PFSK-1 (cell line): ENCODE measurements around the gene TMIGD1.

Source experiments
- FOXP2 ChIP-seq: optimal IDR thresholded peaks from 2 replicates; pipeline ENCODE3; 2011; ENCODE audit warnings: borderline replicate concordance, control low read depth, inconsistent platforms; ENCODE audit not compliant: insufficient read depth; ENCODE audit errors: extremely low read length, extremely low read depth
- POLR2AphosphoS5 ChIP-seq: IDR thresholded peaks from 2 replicates; pipeline ENCODE4 v1.6.1; 2012; ENCODE audit warnings: low read depth, mild to moderate bottlenecking, control low read depth, low read length, moderate library complexity
- REST ChIP-seq, 2 experiments: IDR thresholded peaks; 2 replicates each; pipeline versions ENCODE4 v1.6.1 to v1.8.0; 2011 to 2012; ENCODE audit warnings: low read depth in 2 of 2, low read length in 2 of 2, control low read depth in 1 of 2, inconsistent platforms in 1 of 2, mild to moderate bottlenecking in 1 of 2, moderate library complexity in 1 of 2; ENCODE audit not compliant: insufficient read depth in 1 of 2
- SIN3A ChIP-seq: IDR thresholded peaks from 2 replicates; pipeline ENCODE4 v1.6.1; 2012; ENCODE audit warnings: mild to moderate bottlenecking, low read length, moderate library complexity, borderline replicate concordance; ENCODE audit not compliant: insufficient read depth
- TAF1 ChIP-seq: IDR thresholded peaks from 2 replicates; pipeline ENCODE4 v1.6.1; 2012; ENCODE audit warnings: low read length, control low read depth, borderline replicate concordance; ENCODE audit not compliant: insufficient read depth

The TMIGD1 gene

GRCh38 chr17:30344283-30345088, 10.6 kb upstream of the TMIGD1 start:
- TF ChIP-seq TAF1 = no peak

DNA sequence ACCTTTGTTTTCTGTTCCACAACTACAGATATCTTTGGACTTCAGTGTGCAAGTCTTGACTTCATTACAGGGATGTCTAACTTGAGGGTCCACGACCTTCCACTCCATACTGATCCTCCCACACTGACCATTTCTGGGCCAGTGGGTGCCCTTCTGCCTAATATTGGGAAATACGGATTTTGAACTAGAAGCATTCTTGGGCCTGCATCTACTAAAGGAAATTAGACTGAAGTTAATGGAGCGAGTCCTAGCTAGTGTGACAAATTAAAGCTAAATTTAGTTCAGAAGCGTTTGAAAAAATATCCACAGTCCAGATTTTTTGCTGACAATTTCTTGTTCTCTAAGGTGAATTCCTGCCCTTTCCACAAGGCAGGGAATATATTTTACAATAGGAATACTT, 9.9 kb upstream of the TMIGD1 start:
- TF ChIP-seq FOXP2 = no peak
- no peak for TF ChIP-seq TAF1
- no peak for TF ChIP-seq REST (IDR thresholded peaks at IDR 0.05; ENCODE audit: insufficient read depth in 1 of 2, low read depth in 2 of 2, low read length in 2 of 2)
- no peak for TF ChIP-seq POLR2AphosphoS5

GRCh38 chr17:30341703-30342249, 7.9 kb upstream of the TMIGD1 start:
- TF ChIP-seq REST (IDR thresholded peaks at IDR 0.05; ENCODE audit: insufficient read depth in 1 of 2, low read depth in 2 of 2, low read length in 2 of 2) = no peak
- no peak for TF ChIP-seq FOXP2
- TF ChIP-seq SIN3A = no peak
- TF ChIP-seq POLR2AphosphoS5 = no peak
- no peak for TF ChIP-seq TAF1

- no peak for TF ChIP-seq POLR2AphosphoS5
- TF ChIP-seq FOXP2 = no peak
Measured at GRCh38 chr17:30340801-30341356, 7.0 kb upstream of the TMIGD1 start.

DNA sequence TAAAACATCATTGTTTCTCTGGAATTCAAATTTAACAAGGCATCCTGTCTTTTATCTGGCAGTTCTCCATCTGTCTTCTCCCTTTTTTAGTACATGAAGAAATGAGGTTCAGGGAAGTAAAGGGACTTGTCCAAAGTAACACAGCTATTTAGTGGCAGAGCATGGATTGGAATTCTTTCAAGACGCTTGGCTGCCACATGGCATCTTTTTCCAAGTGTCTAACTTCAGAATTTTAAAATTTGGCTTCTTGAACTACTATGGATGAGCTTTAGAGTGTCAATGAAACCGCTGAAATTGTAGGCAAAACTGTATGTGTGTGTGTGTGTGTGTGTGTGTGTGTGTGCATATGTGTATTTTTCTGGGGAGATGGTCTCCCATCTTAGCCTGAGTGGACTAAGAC, 5.2 kb upstream of the TMIGD1 start:
- TF ChIP-seq TAF1 (no peak), SIN3A (no peak), FOXP2 (no peak), REST (IDR thresholded peaks at IDR 0.05; ENCODE audit: insufficient read depth in 1 of 2, low read depth in 2 of 2, low read length in 2 of 2) (no peak), POLR2AphosphoS5 (no peak)

- no peak for TF ChIP-seq TAF1
- TF ChIP-seq REST (IDR thresholded peaks at IDR 0.05; ENCODE audit: insufficient read depth in 1 of 2, low read depth in 2 of 2, low read length in 2 of 2) = no peak
- TF ChIP-seq POLR2AphosphoS5 = no peak
- no peak for TF ChIP-seq FOXP2
- TF ChIP-seq SIN3A = no peak
Measured at GRCh38 chr17:30337393-30337999, 3.6 kb upstream of the TMIGD1 start.
